Skeletal muscle tissue (tissue), 4 donors: ENCODE results near the gene PXMP2. TPM values are rescaled to one million over a fixed set of nuclear protein-coding genes. Genes with fewer than 3 reads are reported as not detected.

Source experiments
- H3K27ac ChIP-seq: one replicate; pipeline ENCODE4 v1.7.0; 2013; ENCODE audit warnings: mild to moderate bottlenecking, low read depth, low read length, inconsistent platforms
- H3K27me3 ChIP-seq, 3 donors: one replicate each; pipeline ENCODE4 v1.7.0; 2013; ENCODE audit warnings: low read length in 3 of 3; ENCODE audit not compliant: control insufficient read depth in 3 of 3, insufficient read depth in 3 of 3
- H3K36me3 ChIP-seq, 3 donors: one replicate each; pipeline ENCODE4 v1.7.0; 2013; ENCODE audit warnings: low read length in 3 of 3; ENCODE audit not compliant: control insufficient read depth in 3 of 3, insufficient read depth in 3 of 3
- H3K4me1 ChIP-seq, 3 donors: one replicate each; pipeline ENCODE4 v1.7.0; 2013; ENCODE audit warnings: low read length in 3 of 3, mild to moderate bottlenecking in 3 of 3; ENCODE audit not compliant: control insufficient read depth in 3 of 3, insufficient read depth in 3 of 3
- H3K4me3 ChIP-seq, 3 donors: one replicate each; pipeline ENCODE4 v1.7.0; 2013; ENCODE audit warnings: low read length in 3 of 3
- H3K9ac ChIP-seq, 3 donors: one replicate each; pipeline ENCODE4 v1.7.0; 2013; ENCODE audit warnings: low read length in 3 of 3, mild to moderate bottlenecking in 3 of 3, moderate library complexity in 2 of 3, low read depth in 1 of 3
- H3K9me3 ChIP-seq, 3 donors: one replicate each; pipeline ENCODE4 v1.7.0; 2013; ENCODE audit warnings: low read length in 3 of 3; ENCODE audit not compliant: control insufficient read depth in 3 of 3
- total RNA-seq: library from RNA; depleted of rRNA; stranded (reverse); fragments of >200 nt; gene quantifications from one replicate; pipeline ENCODE4 v1.2.3, GENCODE V29; 2014
- donor health status: Osteomylitis.

PXMP2 gene
- total RNA-seq, 1 donor from 2014 or later = 22.4 TPM

DNA sequence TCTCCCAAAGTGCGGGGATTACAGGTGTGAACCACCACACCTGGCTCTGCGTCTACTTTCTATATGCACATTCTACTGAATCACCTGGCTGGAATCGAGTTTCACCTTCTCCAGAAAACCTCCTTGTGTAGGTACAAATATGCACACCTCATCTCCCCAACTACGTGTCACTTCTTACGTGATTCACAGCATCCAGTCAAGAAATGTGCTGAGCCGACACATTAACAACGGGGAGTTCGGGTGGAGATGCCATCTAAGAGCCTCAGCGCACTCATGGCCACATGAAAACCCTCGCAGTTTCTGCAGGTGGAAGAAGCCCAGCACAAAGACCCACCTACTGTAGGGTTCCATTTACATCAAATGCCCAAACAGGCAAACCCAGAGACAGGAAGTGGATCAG lies 39.5 kb upstream of the PXMP2 start:
- Histone ChIP-seq H3K36me3 (peaks cover 43 to 53% (median 47%) of the 10 kb centered on the region in 3 donors), H3K9me3 (no peaks in the 10 kb centered on the region), H3K4me3 (no peak overlapping the region), H3K4me1 (no peaks in the 10 kb centered on the region), H3K27ac (no peak overlapping the region), H3K27me3 (no peaks in the 10 kb centered on the region), H3K9ac (no peak overlapping the region)

DNA sequence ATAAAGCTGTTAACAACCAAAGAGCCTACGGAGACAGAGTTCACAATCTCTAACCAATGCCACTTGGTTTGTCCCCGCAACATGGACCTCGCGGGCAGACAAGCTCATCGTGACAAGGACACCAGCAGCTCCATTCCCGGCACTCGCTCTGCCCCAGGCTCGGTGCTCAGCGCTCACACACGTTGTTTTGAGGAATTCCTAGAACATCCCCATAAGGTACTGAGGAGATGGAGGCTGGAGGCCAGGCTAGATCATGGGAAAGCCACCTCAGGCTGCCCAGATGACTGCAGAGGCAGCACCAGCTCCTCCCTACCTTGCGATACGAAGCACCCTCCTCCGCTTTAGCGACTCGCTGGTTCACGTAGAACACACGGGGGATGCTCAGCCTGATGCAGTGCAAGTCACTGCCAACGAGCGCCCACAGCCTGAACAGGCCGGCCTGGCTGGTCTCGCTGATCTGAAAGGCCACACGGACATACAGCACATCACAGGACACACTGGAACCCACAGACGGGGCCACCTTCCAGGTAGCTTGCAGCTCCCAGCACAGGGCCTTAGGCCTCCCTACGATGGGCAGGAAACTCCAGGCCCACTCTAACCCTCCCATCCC lies 38.7 kb upstream of the PXMP2 start:
- Histone ChIP-seq H3K9me3 (no peaks in the 10 kb centered on the region), H3K36me3 (peaks cover 35 to 48% (median 44%) of the 10 kb centered on the region in 3 donors), H3K4me1 (no peaks in the 10 kb centered on the region), H3K9ac (no peak overlapping the region), H3K27me3 (no peaks in the 10 kb centered on the region), H3K27ac (no peak overlapping the region), H3K4me3 (no peak overlapping the region)

DNA sequence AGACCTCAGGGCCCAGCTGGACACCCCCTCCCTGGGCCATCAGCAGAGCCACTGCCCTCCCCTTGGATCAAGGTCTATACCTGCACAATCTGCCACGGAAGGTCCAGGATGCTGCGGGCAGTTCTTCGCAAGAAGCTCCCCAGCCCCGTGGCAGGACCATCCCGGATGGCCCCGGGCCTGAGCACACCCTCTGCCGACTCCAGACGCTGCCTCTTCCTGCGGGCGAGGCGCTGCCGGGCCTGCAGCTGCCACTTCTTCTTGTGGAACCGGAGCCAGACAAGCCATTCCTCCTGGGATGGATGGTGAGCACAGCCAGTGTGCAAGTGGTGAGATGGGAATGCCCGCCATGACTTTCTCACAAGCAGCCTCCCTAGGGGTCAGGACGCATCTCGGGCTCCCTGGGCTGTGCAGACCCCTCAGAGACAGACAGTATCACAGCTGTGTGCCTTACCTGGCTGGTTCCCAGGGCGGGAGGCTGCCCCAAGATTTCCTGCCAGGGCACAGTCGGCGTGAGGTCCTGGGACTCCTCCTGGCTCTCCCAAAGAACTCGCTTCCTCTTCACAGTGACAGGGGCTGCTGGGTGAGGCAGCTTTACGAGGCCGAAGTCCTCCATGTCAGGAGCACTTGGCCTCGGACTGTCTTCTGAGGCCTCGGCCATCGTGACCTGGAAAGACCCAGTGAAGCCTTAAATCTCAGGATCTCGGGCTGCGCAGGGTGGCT lies 38.0 kb upstream of the PXMP2 start:
- Histone ChIP-seq H3K4me1 (no peaks in the 10 kb centered on the region), H3K9me3 (no peaks in the 10 kb centered on the region), H3K36me3 (peaks cover 34 to 48% (median 41%) of the 10 kb centered on the region in 3 donors), H3K27me3 (no peaks in the 10 kb centered on the region), H3K4me3 (no peak overlapping the region), H3K9ac (no peak overlapping the region), H3K27ac (no peak overlapping the region)

DNA sequence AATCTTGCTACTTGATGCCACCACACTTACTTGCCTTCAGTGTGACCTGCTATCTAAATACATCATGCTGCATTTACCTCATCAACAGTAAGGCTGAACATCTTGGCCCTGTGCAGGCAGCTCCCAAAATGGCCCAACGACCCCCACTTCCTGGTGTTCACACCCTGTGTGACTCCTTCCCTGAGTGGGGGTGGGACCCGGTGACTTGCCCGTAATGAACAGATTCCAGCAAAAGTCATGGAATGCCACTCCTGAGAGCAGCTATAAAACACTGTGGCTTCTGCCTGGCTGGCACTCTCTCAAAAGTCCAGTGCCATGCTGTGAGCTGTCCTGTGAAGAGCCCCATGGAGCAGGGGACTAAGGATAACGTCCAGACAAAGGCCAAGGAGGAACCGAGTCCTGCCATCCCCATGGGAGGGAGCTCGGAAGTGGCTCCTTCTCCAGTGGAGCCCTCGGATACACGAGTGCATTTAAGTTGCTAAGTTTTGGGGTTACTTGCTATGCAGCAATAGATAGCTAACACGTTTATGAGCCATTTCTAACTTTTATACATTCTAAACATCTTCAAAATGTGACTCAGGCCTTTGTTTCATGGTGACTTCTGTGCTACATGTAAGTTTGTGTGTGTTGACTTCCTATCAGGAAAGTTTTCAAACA lies 35.8 kb upstream of the PXMP2 start:
- Histone ChIP-seq H3K27ac (no peak overlapping the region), H3K27me3 (no peaks in the 10 kb centered on the region), H3K9me3 (no peaks in the 10 kb centered on the region), H3K9ac (peak overlapping the region in 1 of 3 donors; percentile 8), H3K4me1 (no peaks in the 10 kb centered on the region), H3K4me3 (no peak overlapping the region), H3K36me3 (peaks cover 37 to 54% (median 44%) of the 10 kb centered on the region in 3 donors)

DNA sequence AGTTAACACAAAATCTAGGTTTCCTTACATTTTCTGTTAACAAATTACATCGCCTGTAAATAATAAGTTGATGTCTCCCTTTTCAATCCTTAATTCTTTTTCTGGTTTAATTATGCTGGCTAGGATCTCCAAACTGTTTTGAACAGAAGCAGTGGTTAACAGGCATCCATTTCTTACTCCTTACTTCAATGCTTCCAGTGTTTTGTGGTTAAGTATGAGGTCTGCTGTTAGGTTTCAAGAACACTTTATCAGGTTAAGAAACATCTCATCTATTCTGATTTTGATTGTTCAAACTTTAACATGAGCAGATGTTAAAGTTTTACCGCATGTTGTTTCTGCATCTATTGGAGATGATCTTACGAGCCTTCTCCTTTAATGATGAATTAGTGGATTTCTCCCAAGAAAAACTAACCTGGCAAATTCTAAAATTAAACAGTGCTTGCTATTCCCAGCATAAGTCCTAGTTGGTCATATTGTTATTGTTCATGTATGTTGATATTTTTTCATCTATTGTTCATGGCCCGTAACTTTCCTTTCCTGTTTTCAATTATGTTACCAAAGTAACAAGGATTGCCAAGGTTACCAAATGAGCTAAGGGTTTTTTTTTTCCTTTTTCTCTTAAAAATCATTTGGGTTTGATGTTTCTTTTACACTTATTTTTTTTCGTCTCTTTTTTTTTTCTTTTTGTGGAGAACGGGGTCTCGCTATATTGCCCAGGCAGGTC lies 33.7 kb upstream of the PXMP2 start:
- H3K4me3 ChIP-seq = no peak overlapping the region
- no peak overlapping the region for H3K9ac ChIP-seq
- H3K36me3 ChIP-seq = peaks cover 43 to 60% (median 47%) of the 10 kb centered on the region in 3 donors
- no peaks in the 10 kb centered on the region for H3K4me1 ChIP-seq
- no peaks in the 10 kb centered on the region for H3K9me3 ChIP-seq
- H3K27me3 ChIP-seq = no peaks in the 10 kb centered on the region
- H3K27ac ChIP-seq = no peak overlapping the region

DNA sequence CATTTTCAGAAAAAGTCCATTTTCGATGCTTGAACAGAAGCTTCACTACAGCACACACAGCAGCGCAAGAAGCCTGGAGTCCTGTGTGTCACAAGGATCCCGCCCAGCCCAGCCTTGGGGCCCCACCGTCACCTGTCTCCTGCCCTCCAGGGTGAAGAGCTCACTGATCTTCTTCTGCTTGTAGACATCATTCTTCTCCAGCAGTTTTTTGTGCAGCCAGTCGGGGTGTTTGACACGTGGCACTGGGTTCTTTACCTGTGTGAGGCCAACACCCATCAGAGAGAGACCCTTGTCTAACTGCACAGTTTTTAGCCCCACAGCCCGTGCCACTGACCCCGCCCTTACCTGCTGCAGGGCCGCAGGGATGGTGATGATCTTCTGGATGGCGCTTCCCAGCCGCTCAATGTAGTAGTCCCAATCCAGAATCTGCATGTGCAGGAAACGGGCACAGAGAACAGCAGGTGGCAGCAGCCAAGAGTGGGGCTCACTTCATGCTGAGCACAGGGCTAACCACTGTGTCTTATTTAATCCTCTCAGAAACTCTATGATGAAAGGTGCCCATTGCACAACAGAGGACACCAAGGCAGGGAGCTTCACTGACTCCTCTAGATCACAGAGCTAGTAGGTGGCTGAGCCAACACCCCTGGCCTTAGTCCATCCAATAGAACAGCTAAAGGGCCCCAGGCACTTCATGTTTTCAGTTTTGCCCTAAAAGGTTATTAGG lies 30.2 kb upstream of the PXMP2 start:
- Histone ChIP-seq H3K36me3 (peaks cover 59 to 71% (median 64%) of the 10 kb centered on the region in 3 donors), H3K4me3 (no peak overlapping the region), H3K9ac (no peak overlapping the region)

DNA sequence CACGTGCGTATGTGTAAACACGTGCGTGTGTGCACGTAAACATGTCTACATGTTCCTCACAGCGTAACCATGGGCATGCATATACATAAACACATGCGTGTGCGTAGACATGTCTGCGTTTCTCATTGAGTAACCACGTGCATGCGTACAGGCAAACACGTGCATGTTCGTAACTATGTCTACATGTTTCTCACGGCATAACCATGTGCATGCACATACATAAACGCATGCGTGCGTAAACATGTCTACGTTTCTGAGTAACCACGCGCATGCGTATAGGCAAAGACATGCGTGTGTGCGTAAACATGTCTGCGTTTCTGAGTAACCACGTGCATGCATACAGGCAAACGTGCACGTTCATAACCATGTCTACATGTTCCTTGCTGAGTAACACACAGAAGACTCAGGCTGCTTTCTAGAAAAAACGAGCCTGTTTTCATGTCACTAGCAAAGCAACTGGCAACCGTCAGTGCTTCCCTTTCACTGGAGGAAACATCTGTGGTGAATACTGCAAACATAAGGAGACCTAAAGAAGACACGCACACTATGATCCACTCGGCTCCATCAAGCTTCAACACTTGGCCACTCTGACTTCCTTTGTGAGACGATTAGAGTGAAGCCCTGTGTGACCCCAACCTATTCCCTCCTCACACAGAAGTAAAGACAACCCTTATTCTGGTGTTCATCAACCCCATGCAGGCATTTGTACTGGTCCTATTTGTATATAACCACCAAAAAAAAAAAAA lies 29.1 kb upstream of the PXMP2 start:
- H3K27me3 ChIP-seq = no peaks in the 10 kb centered on the region
- H3K9ac ChIP-seq = no peak overlapping the region
- H3K4me3 ChIP-seq = no peak overlapping the region
- H3K27ac ChIP-seq = no peak overlapping the region
- H3K36me3 ChIP-seq = peaks cover 64 to 74% (median 72%) of the 10 kb centered on the region in 3 donors
- H3K4me1 ChIP-seq = no peaks in the 10 kb centered on the region
- H3K9me3 ChIP-seq = no peaks in the 10 kb centered on the region

More for the DNA sequence above, 30.2 kb upstream of the PXMP2 start:
- no peaks in the 10 kb centered on the region for H3K27me3 ChIP-seq
- no peaks in the 10 kb centered on the region for H3K9me3 ChIP-seq
- H3K27ac ChIP-seq = no peak overlapping the region
- H3K4me1 ChIP-seq = no peaks in the 10 kb centered on the region

DNA sequence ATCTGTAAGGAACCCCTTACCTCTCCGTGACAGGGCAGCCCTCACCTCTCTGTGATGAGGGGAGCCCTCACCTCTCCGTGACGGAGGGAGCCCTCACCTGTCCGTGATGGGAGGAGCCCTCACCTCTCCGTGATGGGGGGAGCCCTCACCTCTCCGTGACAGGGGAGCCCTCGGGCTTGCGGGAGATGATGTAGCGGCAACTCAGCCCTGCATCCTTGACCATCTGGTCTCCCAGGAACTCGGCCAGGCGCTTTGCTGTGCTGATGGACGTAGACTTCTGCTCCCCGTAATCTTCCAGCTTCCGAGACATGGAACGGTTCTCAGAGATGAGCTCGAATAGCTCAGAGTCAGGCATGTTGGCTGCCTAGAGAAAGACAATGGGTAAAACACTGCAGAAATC lies 28.2 kb upstream of the PXMP2 start:
- peaks cover 71 to 81% (median 77%) of the 10 kb centered on the region in 3 donors for H3K36me3 ChIP-seq
- H3K4me1 ChIP-seq = no peaks in the 10 kb centered on the region
- H3K27me3 ChIP-seq = no peaks in the 10 kb centered on the region
- H3K4me3 ChIP-seq = no peak overlapping the region
- H3K9me3 ChIP-seq = no peaks in the 10 kb centered on the region
- H3K27ac ChIP-seq = no peak overlapping the region
- no peak overlapping the region for H3K9ac ChIP-seq

DNA sequence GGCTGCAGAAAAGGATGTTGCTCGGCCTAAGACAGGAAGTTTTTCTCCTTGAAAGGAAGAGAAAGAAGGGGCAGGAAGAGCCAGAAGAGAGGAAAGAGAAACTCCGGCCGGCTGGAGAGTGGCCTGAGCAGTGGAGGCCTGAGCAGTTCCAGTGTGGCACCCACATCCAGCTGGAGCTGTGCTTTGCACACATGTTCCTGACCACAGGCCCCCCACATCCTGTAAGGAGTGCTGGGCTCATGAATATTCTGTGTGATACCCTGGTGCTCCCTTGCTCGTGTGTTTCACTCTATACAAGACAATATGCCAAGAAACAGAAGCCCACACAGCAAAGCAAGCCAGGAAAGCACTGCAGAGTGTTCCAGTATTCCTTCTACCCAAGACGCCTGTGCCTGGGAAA lies 27.3 kb upstream of the PXMP2 start:
- Histone ChIP-seq H3K36me3 (peaks cover 70 to 86% (median 82%) of the 10 kb centered on the region in 3 donors), H3K9ac (no peak overlapping the region), H3K9me3 (no peaks in the 10 kb centered on the region), H3K27ac (no peak overlapping the region), H3K27me3 (no peaks in the 10 kb centered on the region), H3K4me3 (no peak overlapping the region), H3K4me1 (no peaks in the 10 kb centered on the region)
